Spleen (tissue), 7 donors: ENCODE data around the gene DCAF5.

Experiments used
- POLR2AphosphoS5 ChIP-seq, 3 donors: sonication (generic); formaldehyde crosslinking; IDR thresholded peaks; one replicate each; pipeline ENCODE4 v1.5.1; 2017; ENCODE audit warnings: antibody characterized with exemption in 3 of 3
- TF ChIP-seq, protein P1 (sequence below), 11 experiments: fragments of 200-600 bp in 7 of 11; fragments of 450-650 bp in 4 of 11; sonication (generic) in 4 of 11; IDR thresholded peaks in 8 of 11; conservative IDR thresholded peaks in 3 of 11; 1 replicate in 7 of 11; 2 replicates in 4 of 11; pipeline versions ENCODE4 v1.4.0 to v1.8.0; 2016 to 2021; ENCODE audit warnings: antibody characterized with exemption in 11 of 11, inconsistent platforms in 4 of 11, mild to moderate bottlenecking in 1 of 11
- donor health status: DM: no; HTN: no; CAD: no; lungs with moderate emphysema.
- donor health status: DM: no; HTN: no; CAD: no.
- donor health status: DM: no; HTN: no; CAD: no.

- TF ChIP-seq, protein P1, sequence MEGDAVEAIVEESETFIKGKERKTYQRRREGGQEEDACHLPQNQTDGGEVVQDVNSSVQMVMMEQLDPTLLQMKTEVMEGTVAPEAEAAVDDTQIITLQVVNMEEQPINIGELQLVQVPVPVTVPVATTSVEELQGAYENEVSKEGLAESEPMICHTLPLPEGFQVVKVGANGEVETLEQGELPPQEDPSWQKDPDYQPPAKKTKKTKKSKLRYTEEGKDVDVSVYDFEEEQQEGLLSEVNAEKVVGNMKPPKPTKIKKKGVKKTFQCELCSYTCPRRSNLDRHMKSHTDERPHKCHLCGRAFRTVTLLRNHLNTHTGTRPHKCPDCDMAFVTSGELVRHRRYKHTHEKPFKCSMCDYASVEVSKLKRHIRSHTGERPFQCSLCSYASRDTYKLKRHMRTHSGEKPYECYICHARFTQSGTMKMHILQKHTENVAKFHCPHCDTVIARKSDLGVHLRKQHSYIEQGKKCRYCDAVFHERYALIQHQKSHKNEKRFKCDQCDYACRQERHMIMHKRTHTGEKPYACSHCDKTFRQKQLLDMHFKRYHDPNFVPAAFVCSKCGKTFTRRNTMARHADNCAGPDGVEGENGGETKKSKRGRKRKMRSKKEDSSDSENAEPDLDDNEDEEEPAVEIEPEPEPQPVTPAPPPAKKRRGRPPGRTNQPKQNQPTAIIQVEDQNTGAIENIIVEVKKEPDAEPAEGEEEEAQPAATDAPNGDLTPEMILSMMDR (IDR thresholded peaks at IDR 0.05 in 8 of 11, conservative IDR thresholded peaks at IDR 0.05 in 3 of 11), result no peak
- TF ChIP-seq POLR2AphosphoS5 (IDR thresholded peaks at IDR 0.05), result peak; percentile 86 to 92 (median 89)
Observed at GRCh38 chr14:69191340-69192111, 38.6 kb upstream of the DCAF5 start, which contains the start of gene EXD2.
